HG03108 (cell line): Measurements from ENCODE around the gene COP1.

Source experiments
- ATAC-seq: cut with Tn5 transposase; IDR thresholded peaks from one replicate; pipeline ENCODE4 v1.9.1; 2021; ENCODE audit warnings: moderate library complexity; ENCODE audit not compliant: unreplicated experiment

Gene COP1

GRCh38 chr1:175976865-175977642, 230.0 kb downstream of the COP1 start:
- ATAC-seq, result no peak

DNA sequence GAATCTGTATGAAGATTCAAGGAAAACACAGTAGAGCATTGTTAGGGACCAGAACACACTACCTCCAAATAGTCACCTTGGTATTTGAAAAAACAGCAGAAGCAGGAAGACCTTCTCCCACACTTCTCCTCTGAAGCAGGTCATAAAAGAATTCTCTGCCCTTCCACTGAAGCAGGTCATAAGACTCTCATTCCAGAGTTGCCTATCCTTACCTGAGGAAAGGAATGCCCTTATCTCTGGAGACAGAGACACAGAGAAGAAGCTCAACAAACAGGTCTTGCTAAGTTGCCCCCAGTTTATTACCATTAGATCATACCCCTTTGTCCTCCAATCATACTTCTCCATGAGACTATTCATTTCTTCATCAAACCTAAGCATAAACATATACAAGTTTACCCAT, 237.9 kb downstream of the COP1 start:
- no peak for ATAC-seq

DNA sequence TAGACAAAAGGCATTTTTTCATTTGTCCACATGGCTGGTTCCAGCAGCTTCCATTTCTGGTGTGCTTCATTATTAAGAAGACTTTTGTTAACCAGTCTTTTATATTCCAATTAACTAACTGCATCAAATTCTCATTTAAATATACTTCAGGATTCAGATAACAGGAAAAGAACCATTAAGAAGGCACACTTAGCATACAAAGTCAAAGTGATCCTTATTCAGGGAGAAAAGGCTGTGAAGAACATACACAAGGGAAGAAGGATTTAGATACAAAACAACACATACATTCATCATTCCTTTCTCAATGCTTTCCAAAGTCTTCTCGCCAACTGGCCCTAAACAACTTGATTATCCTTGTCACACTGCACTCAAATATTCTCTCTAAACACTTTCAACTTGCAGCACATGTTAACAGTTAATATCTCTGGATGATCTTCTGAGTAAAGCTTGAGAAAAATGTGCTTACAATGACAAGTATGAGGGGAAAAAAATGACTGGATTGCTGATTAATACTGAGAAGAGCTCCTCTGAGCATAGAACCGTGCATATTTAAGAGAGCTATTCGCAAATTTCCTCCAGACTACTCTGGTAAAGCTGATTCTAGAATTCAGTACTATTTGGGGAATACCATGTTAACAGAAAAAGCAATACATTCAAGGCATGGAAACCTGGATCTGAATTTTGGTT, 238.5 kb downstream of the COP1 start:
- no peak for ATAC-seq

GRCh38 chr1:175963740-175964139, 243.3 kb downstream of the COP1 start:
- ATAC-seq, result no peak

DNA sequence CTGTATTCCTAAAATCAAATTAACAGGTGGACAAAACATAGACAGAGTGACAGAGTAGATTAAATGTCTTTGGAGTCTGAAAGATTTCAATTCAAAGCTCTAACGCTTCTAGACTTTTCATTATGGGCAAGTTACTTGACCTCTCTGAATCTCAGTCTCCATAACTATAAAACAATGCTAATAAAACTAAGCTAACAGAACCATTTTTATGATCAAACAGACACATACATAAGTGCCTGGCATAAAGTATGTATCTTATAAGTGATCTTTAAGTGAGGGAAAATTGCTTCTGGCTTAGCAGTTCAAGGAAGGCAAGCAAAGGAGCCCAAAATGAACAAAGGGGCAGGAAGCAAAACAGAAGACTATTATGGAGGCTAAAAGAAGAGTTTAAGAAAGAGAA, 246.9 kb downstream of the COP1 start:
- ATAC-seq, result no peak

DNA sequence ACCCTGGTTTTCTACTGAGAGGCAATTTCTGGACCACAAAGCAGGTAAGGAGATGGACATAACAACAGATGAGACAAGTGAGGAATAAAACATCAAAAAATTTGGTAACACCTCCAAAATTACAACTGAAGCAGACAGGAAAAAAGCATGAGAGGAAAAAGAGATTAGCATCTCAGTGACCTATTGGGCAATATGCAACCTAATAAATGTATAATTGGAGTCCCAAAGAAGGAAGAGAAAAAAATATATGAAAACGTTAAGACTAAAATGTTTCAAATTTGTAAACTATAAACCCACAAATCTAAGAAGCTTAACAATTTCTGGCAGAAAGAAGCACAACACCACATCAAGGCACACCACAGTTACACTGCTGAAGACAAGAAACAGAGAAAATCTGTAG, 255.5 kb downstream of the COP1 start:
- no peak for ATAC-seq

DNA sequence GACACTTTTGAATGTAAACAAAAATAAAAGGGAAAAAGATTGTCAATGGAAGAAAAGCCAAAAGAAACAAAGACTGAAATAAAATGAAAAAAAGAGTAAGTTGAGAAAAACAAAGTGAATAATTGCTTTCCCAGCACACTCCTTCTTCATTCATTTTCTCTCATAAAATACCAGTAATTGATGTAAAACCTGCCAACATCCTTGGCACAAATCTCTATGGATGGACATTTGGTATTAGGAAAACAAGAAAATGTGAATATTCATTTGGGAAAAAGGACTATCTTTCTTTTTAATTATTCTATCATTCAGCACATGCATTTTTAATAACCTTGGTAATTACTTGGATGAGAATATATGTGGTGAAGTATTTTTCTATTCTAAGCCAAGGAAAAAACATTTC, 259.3 kb downstream of the COP1 start:
- ATAC-seq, result no peak

DNA sequence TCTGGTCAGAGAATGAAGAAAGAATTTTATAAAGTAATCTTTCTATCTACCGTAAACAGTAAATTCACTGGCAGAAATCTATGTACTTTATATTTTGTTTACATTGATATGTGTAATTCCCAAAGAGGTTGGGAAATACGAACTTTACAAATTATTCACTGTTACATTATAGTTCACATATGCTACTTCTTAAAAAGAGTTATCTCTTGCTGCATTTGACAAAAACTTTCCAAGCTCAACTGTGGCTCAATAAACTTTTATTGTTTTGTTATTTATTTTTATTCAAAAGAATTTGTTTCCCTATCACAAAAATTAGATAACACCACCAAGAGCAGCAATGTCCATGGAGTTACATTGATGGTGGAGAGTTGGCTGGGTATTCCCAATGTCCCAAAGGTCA, 262.5 kb downstream of the COP1 start:
- ATAC-seq, result no peak

DNA sequence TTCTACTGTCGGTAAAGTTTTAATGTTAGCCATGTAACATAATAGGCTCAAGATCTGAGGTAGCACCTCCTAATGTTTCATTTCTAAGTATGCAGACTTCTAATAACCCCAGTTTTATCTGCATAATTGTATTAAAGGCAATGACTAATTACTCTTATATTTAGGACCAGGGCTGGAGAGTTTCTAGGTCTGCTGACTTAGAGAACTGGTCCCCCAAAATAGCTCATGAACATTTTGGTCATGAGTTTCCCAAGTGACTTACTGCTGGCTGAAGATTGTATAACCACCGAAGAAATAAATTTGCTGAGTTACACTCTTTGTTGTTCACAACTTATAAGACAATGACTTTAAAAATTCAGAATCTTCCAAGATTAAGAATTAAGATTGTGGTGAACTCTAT, 265.9 kb downstream of the COP1 start:
- ATAC-seq, result no peak

GRCh38 chr1:175936736-175937135, 270.4 kb downstream of the COP1 start:
- ATAC-seq, result no peak

GRCh38 chr1:175935566-175936115, 271.4 kb downstream of the COP1 start:
- ATAC-seq, result no peak

GRCh38 chr1:175935166-175935565, 271.9 kb downstream of the COP1 start:
- ATAC-seq, result no peak

- ATAC-seq, result no peak
Measured at GRCh38 chr1:175933801-175934200, 273.3 kb downstream of the COP1 start.

GRCh38 chr1:175927944-175928343, 279.1 kb downstream of the COP1 start:
- ATAC-seq, result no peak

GRCh38 chr1:175922254-175922881, 284.7 kb downstream of the COP1 start:
- no peak for ATAC-seq

- no peak for ATAC-seq
Measured at GRCh38 chr1:175920381-175920780, 286.7 kb downstream of the COP1 start.

GRCh38 chr1:175919001-175919400, 288.1 kb downstream of the COP1 start:
- no peak for ATAC-seq

- no peak for ATAC-seq
Measured at GRCh38 chr1:175918364-175918801, 288.7 kb downstream of the COP1 start.

- no peak for ATAC-seq
Measured at GRCh38 chr1:175914115-175914514, 293.0 kb downstream of the COP1 start.

GRCh38 chr1:175911138-175911537, 295.9 kb downstream of the COP1 start:
- ATAC-seq, result no peak

GRCh38 chr1:175906370-175906769, 300.7 kb downstream of the COP1 start:
- ATAC-seq, result no peak

DNA sequence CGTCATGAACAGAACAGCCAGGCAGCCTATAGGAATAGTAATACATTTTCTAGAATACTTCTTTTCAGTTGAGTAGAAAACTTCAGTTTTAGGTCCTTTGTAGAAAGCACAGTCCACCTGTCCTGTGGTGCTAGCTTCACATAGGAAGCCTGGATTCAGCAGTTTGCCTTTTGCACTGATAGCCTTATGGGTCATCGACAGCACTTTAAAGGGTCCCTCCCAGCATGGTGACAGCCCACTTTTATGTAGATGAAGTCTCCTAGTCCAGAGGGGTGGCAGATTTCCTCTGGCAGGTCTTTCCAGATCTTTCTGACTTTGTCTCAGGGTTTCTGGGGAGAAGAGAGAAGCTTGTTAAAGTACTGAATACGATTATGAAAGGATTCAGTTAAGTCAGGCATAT, 302.3 kb downstream of the COP1 start:
- ATAC-seq, result no peak
